ENCODE measurements around the gene ADH5.

- no peak for TF ChIP-seq CTCF (conservative IDR thresholded peaks at IDR 0.05; ENCODE audit: low read depth, low read length)
- TF ChIP-seq EZH2 (IDR thresholded peaks at IDR 0.05; ENCODE audit: borderline replicate concordance, low read depth, low read length, poor library complexity, severe bottlenecking): no peak
Observed at GRCh38 chr4:99076292-99076976, 12.2 kb downstream of the ADH5 start.
